ENCODE data around the gene AUTS2. TPM values are rescaled to one million over a fixed set of nuclear protein-coding genes. Genes with fewer than 3 reads are reported as not detected.

AUTS2 gene
- polyA plus RNA-seq, 1 donor (not counting 4 experiments of a cell fraction or from before 2014, with no cell fraction given) = 4.7 TPM

- FAIRE-seq (no peak), DNase-seq (ENCODE audit: low read depth, low spot score) (no peak)
- Histone ChIP-seq H3K4me2 (ENCODE audit: control insufficient read depth, extremely low read depth, insufficient read depth, low read depth, low read length) (no peak overlapping the region), H2AFZ (ENCODE audit: control insufficient read depth, low read length) (no peak overlapping the region), H3K4me1 (ENCODE audit: control insufficient read depth, extremely low read depth, insufficient read depth, low read length) (peaks cover 5% of the 10 kb centered on the region), H3K9me3 (ENCODE audit: control insufficient read depth, low read depth, low read length) (no peaks in the 10 kb centered on the region), H3K4me3 (ENCODE audit: control insufficient read depth in 2 of 3, extremely low read depth in 1 of 3, insufficient read depth in 2 of 3, low read depth in 1 of 3, low read length in 3 of 3) (no peak overlapping the region), H3K36me3 (ENCODE audit: control insufficient read depth in 2 of 2, extremely low read depth in 1 of 2, insufficient read depth in 2 of 2, low read length in 2 of 2) (no peaks in the 10 kb centered on the region), H3K9ac (ENCODE audit: control insufficient read depth, extremely low read depth, insufficient read depth, low read length) (no peak overlapping the region), H3K9me1 (ENCODE audit: control insufficient read depth, extremely low read depth, insufficient read depth, low read length) (no peaks in the 10 kb centered on the region), H3K79me2 (ENCODE audit: control insufficient read depth, insufficient read depth, low read length) (no peaks in the 10 kb centered on the region), H4K20me1 (ENCODE audit: control insufficient read depth, extremely low read depth, insufficient read depth, low read length) (no peaks in the 10 kb centered on the region), H3K27ac (ENCODE audit: control insufficient read depth, insufficient read depth, low read length) (no peak overlapping the region), H3K27me3 (ENCODE audit: control insufficient read depth, extremely low read depth, insufficient read depth, low read length) (peaks cover 32% of the 10 kb centered on the region)
- no peak for TF ChIP-seq EZH2 (IDR thresholded peaks at IDR 0.05; ENCODE audit: low read length)
- TF ChIP-seq CTCF (optimal IDR thresholded peaks at IDR 0.05 in 1 of 3, IDR thresholded peaks at IDR 0.05 in 1 of 3, conservative IDR thresholded peaks at IDR 0.05 in 1 of 3; ENCODE audit: extremely low read depth in 1 of 3, insufficient read depth in 2 of 3, low read length in 3 of 3) = no peak
- dilution Hi-C loops (cut with MboI; ENCODE audit: extremely low pct_ligation_motif_present, low sequenced_read_pairs) = no loop called here
These were observed 4.2 kb downstream of the AUTS2 start for GRCh38 chr7:69602522-69602921.

DNA sequence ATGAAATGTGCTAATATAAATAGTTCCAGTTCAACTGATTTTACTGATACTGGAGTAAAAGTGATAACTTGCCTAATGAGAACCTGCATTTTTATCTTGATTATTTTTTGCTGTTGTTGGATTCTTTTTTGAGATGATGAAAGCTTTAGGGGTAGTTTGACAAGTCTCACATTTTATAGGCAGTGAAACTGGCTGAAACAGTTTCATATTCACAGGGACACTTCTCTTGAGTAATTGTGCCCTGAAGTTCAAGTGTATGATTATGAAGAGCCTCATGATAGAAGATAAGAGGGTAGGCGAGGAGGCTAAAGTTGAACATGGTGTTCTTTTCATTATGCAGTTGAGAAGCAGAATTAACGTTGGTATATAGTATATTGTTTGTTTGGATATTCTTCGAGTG lies 5.1 kb downstream of the AUTS2 start:
- H3K4me1 ChIP-seq (ENCODE audit: control insufficient read depth, extremely low read depth, insufficient read depth, low read length) = peaks cover 3% of the 10 kb centered on the region
- H3K9me3 ChIP-seq (ENCODE audit: control insufficient read depth, low read depth, low read length) = no peaks in the 10 kb centered on the region
- dilution Hi-C loops (cut with MboI; ENCODE audit: extremely low pct_ligation_motif_present, low sequenced_read_pairs) = no loop called here
- no peak overlapping the region for H3K27ac ChIP-seq (ENCODE audit: control insufficient read depth, insufficient read depth, low read length)
- DNase-seq (ENCODE audit: low read depth, low spot score) (no peak), FAIRE-seq (no peak)
- no peaks in the 10 kb centered on the region for H3K36me3 ChIP-seq (ENCODE audit: control insufficient read depth in 2 of 2, extremely low read depth in 1 of 2, insufficient read depth in 2 of 2, low read length in 2 of 2)
- TF ChIP-seq EZH2 (IDR thresholded peaks at IDR 0.05; ENCODE audit: low read length) (no peak), CTCF (optimal IDR thresholded peaks at IDR 0.05 in 1 of 3, IDR thresholded peaks at IDR 0.05 in 1 of 3, conservative IDR thresholded peaks at IDR 0.05 in 1 of 3; ENCODE audit: extremely low read depth in 1 of 3, insufficient read depth in 2 of 3, low read length in 3 of 3) (no peak)
- H3K79me2 ChIP-seq (ENCODE audit: control insufficient read depth, insufficient read depth, low read length) = no peaks in the 10 kb centered on the region
- H3K9ac ChIP-seq (ENCODE audit: control insufficient read depth, extremely low read depth, insufficient read depth, low read length) = no peak overlapping the region
- H2AFZ ChIP-seq (ENCODE audit: control insufficient read depth, low read length) = no peak overlapping the region
- no peaks in the 10 kb centered on the region for H4K20me1 ChIP-seq (ENCODE audit: control insufficient read depth, extremely low read depth, insufficient read depth, low read length)
- no peak overlapping the region for H3K4me3 ChIP-seq (ENCODE audit: control insufficient read depth in 2 of 3, extremely low read depth in 1 of 3, insufficient read depth in 2 of 3, low read depth in 1 of 3, low read length in 3 of 3)
- no peak overlapping the region for H3K4me2 ChIP-seq (ENCODE audit: control insufficient read depth, extremely low read depth, insufficient read depth, low read depth, low read length)
- peaks cover 36% of the 10 kb centered on the region for H3K27me3 ChIP-seq (ENCODE audit: control insufficient read depth, extremely low read depth, insufficient read depth, low read length)
- no peaks in the 10 kb centered on the region for H3K9me1 ChIP-seq (ENCODE audit: control insufficient read depth, extremely low read depth, insufficient read depth, low read length)
